ENCODE measurements around the gene CEP63. TPM values are rescaled to one million over a fixed set of nuclear protein-coding genes. Genes with fewer than 3 reads are reported as not detected.

Gene CEP63
- polyA plus RNA-seq, 3 donors, result 11.1 to 18.8 (median 17.2) TPM

- H3K4me2 ChIP-seq (replicated peaks; ENCODE audit: extremely low read depth, low read length, poor library complexity, severe bottlenecking), result no peak overlapping the region
Measured at GRCh38 chr3:134448664-134449063, 37.2 kb upstream of the CEP63 start.

GRCh38 chr3:134449277-134449676, 36.6 kb upstream of the CEP63 start:
- Histone ChIP-seq H3K36me3 (replicated peaks in 1 of 2; ENCODE audit: control insufficient read depth in 1 of 2, insufficient read depth in 2 of 2, low read length in 2 of 2) (no peaks in the 10 kb centered on the region), H3K27me3 (ENCODE audit: control insufficient read depth in 2 of 2, insufficient read depth in 2 of 2, low read length in 2 of 2) (no peaks in the 10 kb centered on the region), H3K79me2 (ENCODE audit: insufficient read depth, low read length) (no peaks in the 10 kb centered on the region), H3K27ac (ENCODE audit: low read depth in 1 of 2, low read length in 2 of 2) (no peak overlapping the region), H3K9me3 (replicated peaks in 1 of 2; ENCODE audit: control insufficient read depth in 1 of 2, insufficient read depth in 1 of 2, low read length in 2 of 2) (no peaks in the 10 kb centered on the region), H3K4me3 (replicated peaks in 1 of 3; ENCODE audit: low read depth in 2 of 3, low read length in 3 of 3) (no peak overlapping the region), H3K9ac (ENCODE audit: insufficient read depth, low read length, poor library complexity, severe bottlenecking) (no peak overlapping the region), H2AFZ (ENCODE audit: insufficient read depth, low read depth, low read length, poor library complexity, severe bottlenecking) (no peak overlapping the region), H3K4me1 (ENCODE audit: control insufficient read depth in 1 of 2, insufficient read depth in 2 of 2, low read length in 2 of 2) (peaks cover 2 to 8% of the 10 kb centered on the region in 2 donors), H3K4me2 (replicated peaks; ENCODE audit: extremely low read depth, low read length, poor library complexity, severe bottlenecking) (no peak overlapping the region), H4K20me1 (ENCODE audit: insufficient read depth, low read length) (no peaks in the 10 kb centered on the region)
- H3K27ac Mint-ChIP-seq, result no peak overlapping the region
- no peak for DNase-seq
- no peak for TF ChIP-seq CTCF (IDR thresholded peaks at IDR 0.05)
- H3K36me3 Mint-ChIP-seq, result no peaks in the 10 kb centered on the region
- peaks cover 11% of the 10 kb centered on the region for H3K4me1 Mint-ChIP-seq
- peaks cover 0 to 16% (median 7%) of the 10 kb centered on the region in 7 donors for H3K9me3 Mint-ChIP-seq
- no peak overlapping the region for H3K4me3 Mint-ChIP-seq
- 72% methylated on average over 2 of the region's 2 CpGs for WGBS (ENCODE audit: insufficient coverage)
- H3K27me3 Mint-ChIP-seq (ENCODE audit: low read depth in 3 of 3), result peaks cover 0 to 5% (median 5%) of the 10 kb centered on the region in 3 donors
- intact Hi-C loops (cut with micrococcal nuclease), result no loop called here

More at GRCh38 chr3:134448664-134449063, 37.2 kb upstream of the CEP63 start:
- H3K79me2 ChIP-seq (ENCODE audit: insufficient read depth, low read length), result no peaks in the 10 kb centered on the region
- no peak overlapping the region for H3K4me3 Mint-ChIP-seq
- 100% methylated on average over 1 of the region's 5 CpGs for WGBS (ENCODE audit: insufficient coverage)
- no peak overlapping the region for H3K27ac Mint-ChIP-seq
- H3K4me1 ChIP-seq (ENCODE audit: control insufficient read depth in 1 of 2, insufficient read depth in 2 of 2, low read length in 2 of 2), result peaks cover 2 to 8% of the 10 kb centered on the region in 2 donors
- no peaks in the 10 kb centered on the region for H4K20me1 ChIP-seq (ENCODE audit: insufficient read depth, low read length)
- intact Hi-C loops (cut with micrococcal nuclease), result no loop called here
- H3K9me3 ChIP-seq (replicated peaks in 1 of 2; ENCODE audit: control insufficient read depth in 1 of 2, insufficient read depth in 1 of 2, low read length in 2 of 2), result no peaks in the 10 kb centered on the region
- no peaks in the 10 kb centered on the region for H3K27me3 ChIP-seq (ENCODE audit: control insufficient read depth in 2 of 2, insufficient read depth in 2 of 2, low read length in 2 of 2)
- no peaks in the 10 kb centered on the region for H3K36me3 ChIP-seq (replicated peaks in 1 of 2; ENCODE audit: control insufficient read depth in 1 of 2, insufficient read depth in 2 of 2, low read length in 2 of 2)
- TF ChIP-seq CTCF (IDR thresholded peaks at IDR 0.05), result no peak
- H3K27me3 Mint-ChIP-seq (ENCODE audit: low read depth in 3 of 3), result peaks cover 0 to 5% (median 4%) of the 10 kb centered on the region in 3 donors
- peaks cover 11% of the 10 kb centered on the region for H3K4me1 Mint-ChIP-seq
- no peak overlapping the region for H3K4me3 ChIP-seq (replicated peaks in 1 of 3; ENCODE audit: low read depth in 2 of 3, low read length in 3 of 3)
- DNase-seq, result no peak
- H3K36me3 Mint-ChIP-seq, result no peaks in the 10 kb centered on the region
- peaks cover 0 to 16% (median 7%) of the 10 kb centered on the region in 7 donors for H3K9me3 Mint-ChIP-seq
- no peak overlapping the region for H3K27ac ChIP-seq (ENCODE audit: low read depth in 1 of 2, low read length in 2 of 2)
- no peak overlapping the region for H2AFZ ChIP-seq (ENCODE audit: insufficient read depth, low read depth, low read length, poor library complexity, severe bottlenecking)
- H3K9ac ChIP-seq (ENCODE audit: insufficient read depth, low read length, poor library complexity, severe bottlenecking), result no peak overlapping the region
